ENCODE results near the gene MXRA8. TPM values are rescaled to one million over a fixed set of nuclear protein-coding genes. Genes with fewer than 3 reads are reported as not detected.
A peak's percentile ranks its signal among the peaks of the same experiment; 100 is the strongest.
"Not testable (repeated sequence)": the region's sequence is repeated elsewhere in the genome, so short reads cannot be mapped to it uniquely, and the experiment has no call there.

The MXRA8 gene
- total RNA-seq, 1 donor from 2014 or later: 39.1 TPM

DNA sequence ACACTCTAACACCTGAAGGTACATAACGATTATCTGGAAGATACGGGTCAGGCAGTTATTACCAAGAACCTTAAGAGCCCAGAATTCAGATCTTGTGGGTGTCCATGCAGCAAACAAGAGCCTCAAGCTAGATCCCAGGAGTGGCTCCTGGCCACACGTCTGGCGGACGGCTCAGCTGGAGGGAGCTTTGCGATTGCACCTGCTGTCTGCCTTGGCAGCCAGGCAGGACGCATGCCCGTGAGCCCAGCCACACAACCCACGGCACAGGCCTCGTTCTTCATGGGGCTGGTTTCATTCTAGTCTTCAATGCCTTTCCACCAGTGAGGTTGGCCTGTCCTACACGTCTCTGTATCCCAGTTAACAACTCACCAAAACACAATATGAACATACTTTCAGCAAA, 35.1 kb upstream of the MXRA8 start:
- no peak for DNase-seq (ENCODE audit: extremely low read depth, low read depth, low spot score)

DNA sequence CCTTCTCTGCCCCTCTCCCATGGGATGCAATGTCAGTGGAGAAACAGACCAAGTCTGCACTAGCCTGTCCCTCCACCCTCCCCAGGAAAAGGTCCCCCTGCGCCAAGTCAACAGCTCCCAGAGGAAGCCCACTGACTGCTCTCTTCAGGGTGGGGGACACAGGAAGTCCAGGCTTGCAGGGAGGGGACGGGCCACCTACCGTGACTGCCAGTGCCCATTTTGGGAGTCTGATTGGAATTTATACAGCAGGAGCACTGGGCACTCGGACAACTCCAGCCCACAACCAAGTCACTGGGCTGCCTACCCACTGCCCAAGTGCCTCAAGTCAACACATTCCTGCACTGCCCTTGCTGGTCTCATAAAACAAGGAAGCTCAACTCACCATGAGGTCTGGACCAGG, 34.7 kb upstream of the MXRA8 start:
- no peak for DNase-seq (ENCODE audit: extremely low read depth, low read depth, low spot score)

DNA sequence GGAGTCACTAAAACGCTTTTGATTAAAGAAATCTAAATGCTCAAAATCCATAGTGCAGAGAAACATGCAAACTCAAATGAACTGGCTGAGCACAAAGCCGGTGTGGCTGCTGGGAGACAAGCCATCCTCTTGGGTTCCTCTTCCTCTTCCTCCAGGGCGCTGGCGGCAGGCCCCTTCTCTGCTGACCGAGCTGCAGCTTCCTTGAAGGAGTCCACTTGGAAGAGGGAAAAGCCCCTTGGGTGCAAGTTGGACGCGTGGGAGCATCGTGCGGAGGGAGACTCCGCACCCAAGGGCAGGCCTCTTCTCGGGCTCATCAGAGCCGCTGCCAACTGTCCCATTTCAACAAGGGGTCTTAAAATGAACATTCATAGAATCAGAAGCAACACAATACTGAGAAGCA, 32.9 kb upstream of the MXRA8 start:
- DNase-seq (ENCODE audit: extremely low read depth, low read depth, low spot score): no peak

DNA sequence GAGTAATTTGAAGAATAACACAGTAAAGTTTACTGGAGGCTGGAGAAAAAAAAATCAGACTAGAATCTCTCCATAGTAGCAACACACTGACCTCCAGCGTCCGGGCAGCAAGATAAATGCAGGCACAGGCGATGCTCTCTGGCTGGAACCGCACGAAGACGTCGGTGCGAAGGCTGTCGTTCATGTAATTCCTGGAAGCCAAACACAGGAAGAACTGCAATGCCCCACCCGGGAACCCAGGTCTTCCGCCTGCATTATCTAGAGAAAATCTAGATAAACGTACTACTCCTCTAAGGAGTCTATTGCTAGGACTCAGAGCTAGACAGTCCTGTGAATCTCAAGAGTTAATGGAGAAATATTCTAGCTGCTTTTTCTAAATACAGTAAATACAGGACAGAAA, 32.3 kb upstream of the MXRA8 start:
- no peak for DNase-seq (ENCODE audit: extremely low read depth, low read depth, low spot score)

DNA sequence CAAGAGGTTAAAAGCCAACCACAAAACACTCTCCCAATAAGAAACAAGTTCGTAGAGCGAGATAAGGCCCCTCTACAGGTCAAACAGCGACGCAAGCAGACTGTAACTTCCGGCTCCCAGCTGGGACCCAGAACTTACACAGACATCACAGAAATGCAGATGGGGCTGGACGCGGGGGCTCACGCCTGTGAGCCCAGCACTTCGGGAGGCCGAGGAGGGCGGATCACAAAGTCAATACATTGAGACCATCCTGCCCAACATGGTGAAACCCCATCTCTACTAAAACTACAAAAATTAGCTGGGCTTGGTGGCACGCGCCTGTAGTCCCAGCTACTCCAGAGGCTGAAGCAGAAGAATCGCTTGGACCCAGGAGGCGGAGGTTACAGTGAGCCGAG, 29.7 kb upstream of the MXRA8 start:
- no peak for DNase-seq (ENCODE audit: extremely low read depth, low read depth, low spot score)

DNA sequence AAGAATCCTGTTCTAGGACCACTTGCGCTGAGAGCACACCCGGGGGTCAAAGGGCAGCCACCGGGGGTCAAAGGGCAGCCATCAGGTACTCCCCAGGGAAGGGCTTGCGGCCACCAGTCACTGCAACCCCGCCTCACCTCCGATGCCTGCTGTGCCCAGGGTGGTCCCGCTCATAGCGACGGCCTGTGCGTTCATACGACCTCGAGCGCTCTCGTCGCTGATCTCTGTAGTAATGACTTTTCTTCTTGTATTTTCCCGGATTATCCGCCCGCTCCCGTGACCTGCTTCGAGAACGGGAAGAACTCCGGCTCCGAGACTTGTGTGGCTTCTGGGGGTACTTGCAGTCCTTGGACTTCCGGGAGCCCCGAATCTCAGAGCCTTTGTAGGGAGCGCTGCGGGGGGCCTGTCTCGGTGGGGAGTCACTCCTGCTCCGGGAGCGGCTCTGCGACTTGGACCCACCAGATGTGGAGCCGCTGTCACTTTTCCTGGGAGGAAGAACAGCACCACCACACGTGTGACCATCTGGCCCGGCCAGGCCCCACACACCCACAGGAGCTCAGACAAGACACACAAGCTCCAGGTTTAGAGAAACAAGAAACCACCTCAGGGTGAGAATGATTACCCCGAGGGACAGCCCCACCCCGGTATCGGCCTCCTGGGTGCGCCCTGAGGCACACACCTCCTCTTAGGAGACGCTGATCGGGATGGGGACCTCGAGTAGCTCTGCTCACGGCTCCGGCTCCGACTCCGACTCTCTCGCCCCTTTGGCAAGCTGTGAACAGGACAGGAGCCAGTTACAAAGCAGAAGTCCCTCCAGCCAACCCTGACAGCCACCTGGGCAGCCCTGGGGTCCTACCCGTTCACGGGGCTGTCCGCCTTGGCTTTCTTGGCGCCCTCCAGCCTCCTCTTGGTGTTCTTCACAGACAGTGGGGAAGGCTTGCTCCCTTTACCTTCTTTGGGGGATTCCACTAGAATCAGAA, 29.0 kb upstream of the MXRA8 start:
- DNase-seq (ENCODE audit: extremely low read depth, low read depth, low spot score): no peak

DNA sequence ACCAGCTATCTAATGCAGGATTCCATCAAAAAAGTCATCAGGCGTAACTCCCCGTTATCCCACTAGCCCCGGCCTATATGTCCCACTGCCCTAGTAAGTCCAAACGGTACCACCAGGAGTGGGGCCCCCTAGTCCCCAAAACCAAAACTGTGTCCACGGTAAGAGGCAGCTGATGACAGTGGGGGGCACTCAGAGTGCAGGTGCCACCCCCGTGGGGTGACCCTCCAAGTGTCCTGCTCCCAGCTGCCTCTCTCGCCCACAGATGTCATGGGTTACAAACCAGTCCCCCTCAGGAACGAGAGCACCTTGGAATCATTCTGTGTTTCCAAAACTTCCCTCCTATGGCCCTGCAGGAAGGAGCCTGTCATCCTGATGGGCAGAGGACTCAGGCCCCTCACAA, 27.6 kb upstream of the MXRA8 start:
- no peak for DNase-seq (ENCODE audit: extremely low read depth, low read depth, low spot score)

DNA sequence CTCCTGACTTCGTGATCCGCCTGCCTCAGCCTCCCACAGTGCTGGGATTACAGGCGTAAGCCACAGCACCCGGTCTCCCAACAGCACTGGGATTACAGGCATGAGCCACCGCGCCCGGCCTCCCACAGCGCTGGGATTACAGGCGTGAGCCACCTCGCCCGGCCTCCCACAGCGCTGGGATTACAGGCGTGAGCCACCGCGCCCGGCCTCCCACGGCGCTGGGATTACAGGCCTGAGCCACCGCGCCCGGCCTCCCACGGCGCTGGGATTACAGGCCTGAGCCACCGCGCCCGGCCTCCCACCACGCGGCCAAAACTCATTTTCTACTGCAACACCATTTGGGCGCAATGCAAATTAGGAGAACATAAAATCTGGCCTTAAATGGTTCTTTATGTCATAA, 27.0 kb upstream of the MXRA8 start:
- not testable (repeated sequence) for DNase-seq (ENCODE audit: extremely low read depth, low read depth, low spot score)

DNA sequence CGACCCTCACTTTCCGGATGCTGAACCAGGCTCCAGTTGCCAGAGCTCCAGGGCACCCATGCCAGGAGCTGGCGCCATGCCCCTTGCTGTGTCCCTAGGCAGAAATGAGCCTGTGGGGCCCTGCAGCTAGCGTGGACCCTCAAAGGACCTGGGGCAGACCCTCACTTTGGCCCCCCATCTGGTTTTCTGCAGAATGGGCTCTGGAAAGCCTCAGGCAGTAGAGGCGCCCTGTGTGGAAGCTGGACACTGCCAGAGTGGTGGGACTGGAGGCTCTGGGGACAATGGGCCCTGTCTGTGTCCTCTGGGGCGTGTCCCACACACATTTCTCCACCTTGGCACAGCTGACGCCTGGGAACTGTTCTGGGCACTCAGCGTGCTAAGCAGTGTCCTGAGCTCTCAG, 22.9 kb upstream of the MXRA8 start:
- no peak for DNase-seq (ENCODE audit: extremely low read depth, low read depth, low spot score)

DNA sequence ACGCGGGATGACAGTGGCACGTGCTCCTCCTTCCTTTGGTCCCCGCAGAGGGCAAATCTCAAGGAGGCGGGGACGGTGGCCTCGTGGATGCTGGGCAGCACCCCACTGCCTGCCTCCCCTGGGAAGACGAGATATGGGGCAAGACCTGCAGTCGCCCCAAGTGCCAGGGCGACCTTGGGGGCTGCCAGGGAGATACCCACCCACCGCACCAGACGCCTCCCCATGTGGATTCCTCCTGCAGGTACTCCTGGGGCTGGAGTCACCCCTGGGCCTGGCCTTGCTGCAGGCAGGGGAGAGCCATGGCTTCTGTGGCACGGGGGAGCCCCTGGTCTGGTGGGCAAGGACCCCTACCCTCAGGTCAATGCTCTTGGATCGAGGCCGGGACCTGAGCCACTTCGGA, 22.5 kb upstream of the MXRA8 start:
- DNase-seq (ENCODE audit: extremely low read depth, low read depth, low spot score): no peak

DNA sequence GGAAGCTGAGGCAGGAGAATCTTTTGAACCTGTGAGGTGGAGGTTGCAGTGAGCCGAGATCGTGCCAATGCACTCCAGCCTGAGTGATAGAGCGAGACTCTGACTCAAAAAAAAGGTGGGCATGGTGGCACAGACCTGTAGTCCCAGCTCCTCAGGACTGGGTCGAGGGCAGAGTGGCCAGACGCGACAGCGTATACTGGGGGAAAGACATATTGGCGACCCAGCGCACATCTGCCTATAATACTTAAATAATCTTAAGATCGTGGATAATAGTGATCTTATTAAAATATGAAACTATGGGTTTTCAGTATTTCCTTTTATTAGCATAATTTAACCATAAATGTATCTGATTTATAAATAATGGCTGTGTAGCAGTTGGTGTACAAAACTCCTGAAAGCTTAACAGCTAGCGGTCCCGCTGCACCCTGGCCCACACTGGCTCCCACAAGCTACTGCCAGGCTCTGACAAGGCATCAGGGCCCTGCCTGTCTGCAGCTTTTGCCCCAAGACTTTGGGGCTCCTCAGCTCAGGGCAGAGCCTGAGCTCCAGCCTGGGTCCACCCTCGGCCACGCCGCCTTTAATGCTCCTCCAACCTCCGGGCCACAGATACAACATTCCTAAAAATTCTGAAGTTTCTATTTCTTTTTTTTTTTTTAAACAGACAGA, 19.3 kb upstream of the MXRA8 start:
- DNase-seq (ENCODE audit: extremely low read depth, low read depth, low spot score): no peak

DNA sequence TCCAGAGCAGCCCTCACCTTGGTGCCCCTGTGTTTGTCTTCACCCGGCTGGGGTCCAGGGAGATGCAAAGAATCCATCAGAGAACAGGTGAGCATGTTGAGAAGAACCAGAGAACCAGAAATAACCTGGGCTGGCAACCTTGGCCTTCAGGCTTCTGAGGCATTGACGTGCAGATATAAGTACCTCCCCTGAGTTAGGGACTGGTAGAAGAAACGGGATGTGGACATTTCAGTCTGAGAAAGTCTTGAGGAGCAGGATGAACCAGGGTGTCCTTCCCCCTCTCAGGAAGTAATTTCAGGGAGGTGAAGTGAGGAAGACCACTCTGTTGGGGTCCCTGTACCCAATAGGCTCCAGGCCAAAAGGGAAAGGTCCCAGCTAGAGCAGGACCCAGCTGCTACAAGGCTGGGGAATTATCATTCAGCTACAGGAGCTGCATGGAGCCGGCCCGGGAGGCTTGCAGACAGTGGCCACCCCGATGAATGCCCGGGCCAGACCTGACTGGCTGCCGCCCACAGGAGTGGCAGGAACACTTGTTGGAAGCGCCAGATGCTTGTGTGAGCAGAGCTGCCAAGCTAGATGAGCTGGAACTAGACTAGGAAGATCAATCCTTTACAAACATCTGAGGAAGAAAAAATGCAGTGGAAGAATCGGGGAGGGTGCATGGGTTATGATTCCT, 18.3 kb upstream of the MXRA8 start:
- DNase-seq (ENCODE audit: extremely low read depth, low read depth, low spot score): no peak

DNA sequence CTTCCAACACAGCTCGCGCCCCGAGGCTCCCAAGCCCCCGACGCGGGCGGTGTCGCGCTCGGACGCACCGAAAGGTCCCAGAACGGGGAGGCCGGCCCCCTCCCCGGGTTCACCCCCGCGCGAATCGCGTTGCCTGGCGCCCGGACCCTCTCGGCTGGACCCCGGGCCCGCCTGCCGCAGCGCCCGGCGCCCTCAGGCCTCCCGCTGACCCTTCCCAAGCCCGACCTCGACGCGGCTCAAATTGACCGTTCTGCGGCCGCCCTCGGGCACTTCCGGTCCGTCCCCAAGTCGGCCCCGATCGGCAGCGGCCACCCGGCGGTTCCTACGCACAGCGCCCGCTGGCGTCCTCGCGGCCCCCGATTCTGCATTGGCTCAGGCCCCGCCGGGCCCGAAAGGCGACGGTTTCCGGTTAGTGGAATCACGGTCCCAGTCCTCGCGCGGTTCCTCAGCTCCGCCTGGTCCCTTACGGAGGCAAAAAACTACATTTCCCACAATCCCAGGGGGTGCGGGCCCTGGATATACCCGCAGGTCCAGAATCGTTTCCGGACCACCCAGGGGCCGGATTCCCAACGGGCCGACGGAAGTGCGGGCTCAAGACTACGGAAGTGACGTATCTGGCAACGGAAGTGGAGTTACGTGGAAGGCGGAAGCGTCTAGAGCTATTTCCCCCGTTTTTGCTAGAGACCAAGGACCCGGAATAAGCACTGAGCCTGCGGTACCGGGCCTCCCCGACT, 16.7 kb upstream of the MXRA8 start, which contains the start of gene AURKAIP1:
Gene AURKAIP1, minus strand, starts transcription at position 279 of the 734 bp plus-strand sequence. CDS start 451 bp downstream, outside the sequence.
- peak; percentile 96 for DNase-seq (ENCODE audit: extremely low read depth, low read depth, low spot score)

DNA sequence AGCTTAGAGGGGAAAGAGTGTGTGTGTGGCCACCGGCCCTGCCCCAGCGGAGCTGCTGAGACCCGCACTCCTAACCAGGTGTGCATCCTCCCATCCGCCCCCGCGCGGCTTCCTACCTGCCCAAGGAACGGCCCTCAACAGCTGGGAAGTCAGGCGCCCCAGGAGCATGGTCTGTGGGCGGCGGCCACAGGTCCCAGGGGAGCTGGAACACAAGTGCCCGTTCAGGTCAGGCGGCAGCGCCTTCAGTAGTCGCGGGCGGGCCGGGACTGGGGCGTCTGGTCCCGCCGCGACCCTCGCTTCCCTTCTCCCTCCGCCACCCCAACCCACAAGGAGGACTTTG, 16.2 kb upstream of the MXRA8 start:
- DNase-seq (ENCODE audit: extremely low read depth, low read depth, low spot score): no peak

DNA sequence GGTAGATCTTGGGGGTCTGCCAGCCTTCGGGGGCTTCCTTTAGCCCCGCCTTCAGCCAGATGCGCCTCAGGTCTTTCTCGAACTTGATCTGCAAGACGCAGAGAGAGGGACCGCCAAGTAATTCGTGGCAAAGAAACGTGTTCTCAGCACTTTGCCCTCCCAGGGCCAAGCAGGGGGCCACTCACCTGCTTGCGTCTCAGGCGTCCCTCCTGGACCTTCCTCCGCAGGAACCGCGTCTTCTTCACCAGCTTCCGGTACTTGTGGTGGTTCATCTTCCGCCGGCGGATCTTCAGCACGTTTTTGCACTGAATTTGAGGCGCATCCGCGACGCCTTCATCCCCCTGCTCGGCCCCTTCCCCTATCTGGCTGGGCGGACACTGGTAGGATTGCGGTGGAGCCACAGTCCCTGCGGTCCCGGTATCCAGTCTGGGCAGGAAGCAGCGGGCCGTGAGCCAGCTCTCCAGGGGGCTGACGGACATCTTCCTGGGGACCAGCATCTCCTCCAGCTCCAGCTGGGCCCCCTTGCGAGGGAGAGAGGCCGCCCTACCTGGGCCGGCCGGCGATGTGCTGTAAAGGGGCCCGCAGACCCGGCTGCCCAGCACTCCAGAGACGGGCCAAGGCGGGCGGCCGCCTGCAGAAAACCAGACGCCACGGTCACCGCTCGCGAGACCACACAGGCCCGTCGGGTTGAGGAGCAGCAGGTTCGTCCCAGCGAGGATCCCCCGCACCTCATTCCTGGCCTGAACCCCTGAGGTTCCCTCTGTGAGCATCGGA, 15.6 kb upstream of the MXRA8 start:
- no peak for DNase-seq (ENCODE audit: extremely low read depth, low read depth, low spot score)

DNA sequence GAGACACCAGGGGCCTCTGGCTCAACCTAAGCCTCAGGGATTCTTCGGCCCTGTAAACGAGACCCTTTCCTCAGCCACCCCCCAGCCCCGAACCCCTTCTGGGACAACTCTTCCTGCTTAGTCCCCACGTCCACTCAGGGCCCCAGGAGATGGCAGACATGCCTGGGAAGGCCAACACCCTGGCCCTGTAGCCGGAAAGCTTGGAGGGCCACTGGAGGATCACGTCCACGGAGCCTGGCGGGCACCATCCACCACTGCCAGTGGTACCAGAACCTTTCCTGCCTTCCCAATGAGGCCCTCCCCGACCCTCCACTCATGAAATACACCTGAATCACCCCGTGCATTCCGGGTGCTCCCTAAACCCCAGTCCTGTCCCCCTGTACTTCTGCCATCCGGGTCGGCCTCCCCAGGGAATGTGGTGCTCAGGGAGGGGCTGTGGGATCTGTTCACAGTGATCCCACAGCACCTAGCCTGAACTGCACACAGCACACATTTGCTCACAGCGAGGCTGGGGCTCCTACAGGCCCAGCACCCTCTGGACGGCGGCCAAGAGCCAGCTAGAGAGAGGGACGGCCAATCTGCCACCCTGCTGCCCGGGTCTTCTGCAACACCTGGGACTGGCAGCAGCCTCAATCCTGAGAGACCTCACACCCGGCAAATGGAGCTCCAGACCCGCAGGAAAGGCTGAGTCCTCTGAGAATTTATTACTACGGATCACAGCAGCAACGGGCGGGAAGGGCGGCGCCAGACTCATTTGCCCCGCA, 14.9 kb upstream of the MXRA8 start:
- no peak for DNase-seq (ENCODE audit: extremely low read depth, low read depth, low spot score)

DNA sequence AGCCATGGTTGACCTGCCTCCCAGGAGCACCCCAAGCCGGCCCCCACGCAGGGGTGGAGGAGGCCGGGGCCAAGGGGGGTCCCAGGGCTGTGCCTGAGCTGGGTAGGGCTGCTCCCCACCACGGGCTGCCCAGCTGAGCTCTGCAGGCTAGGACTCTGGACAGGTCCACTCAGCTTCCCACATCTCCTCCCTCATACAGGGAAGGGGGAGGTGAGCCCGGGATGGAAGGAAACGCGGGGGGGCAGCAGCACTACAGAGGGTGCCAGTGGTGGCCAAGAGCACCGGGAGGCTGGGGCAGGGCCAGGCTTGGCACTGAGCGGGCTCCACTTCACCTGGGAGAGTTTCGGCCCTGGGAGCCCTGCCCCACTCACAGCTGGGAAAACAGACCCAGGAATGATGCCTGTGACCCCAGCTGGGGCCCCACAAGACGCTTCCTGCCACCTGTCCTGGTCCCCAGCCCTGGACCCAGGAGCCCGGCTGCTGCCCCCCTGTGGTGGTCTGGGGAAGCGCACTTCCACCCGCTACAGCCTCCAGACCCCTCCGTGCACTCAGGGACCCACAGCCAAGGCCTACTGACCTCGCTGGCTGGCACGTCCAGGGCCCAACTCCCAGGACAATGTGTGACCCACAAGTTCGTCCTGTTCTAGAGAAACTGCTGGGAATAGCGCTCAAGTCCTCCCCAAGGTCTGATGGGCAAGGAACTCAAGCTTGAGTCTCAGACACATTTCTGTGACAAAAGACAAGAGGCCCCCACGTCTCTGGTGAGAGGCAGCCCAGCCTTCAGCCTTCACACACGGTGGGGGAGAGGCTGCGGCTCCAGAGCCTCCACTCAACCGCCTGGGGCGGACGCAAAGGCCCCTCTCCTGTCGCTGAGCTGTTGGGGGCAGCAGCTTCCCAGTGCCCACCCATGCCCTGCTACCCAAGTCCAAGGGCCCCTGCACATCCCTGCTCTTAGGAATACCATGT, 13.7 kb upstream of the MXRA8 start:
- no peak for DNase-seq (ENCODE audit: extremely low read depth, low read depth, low spot score)

DNA sequence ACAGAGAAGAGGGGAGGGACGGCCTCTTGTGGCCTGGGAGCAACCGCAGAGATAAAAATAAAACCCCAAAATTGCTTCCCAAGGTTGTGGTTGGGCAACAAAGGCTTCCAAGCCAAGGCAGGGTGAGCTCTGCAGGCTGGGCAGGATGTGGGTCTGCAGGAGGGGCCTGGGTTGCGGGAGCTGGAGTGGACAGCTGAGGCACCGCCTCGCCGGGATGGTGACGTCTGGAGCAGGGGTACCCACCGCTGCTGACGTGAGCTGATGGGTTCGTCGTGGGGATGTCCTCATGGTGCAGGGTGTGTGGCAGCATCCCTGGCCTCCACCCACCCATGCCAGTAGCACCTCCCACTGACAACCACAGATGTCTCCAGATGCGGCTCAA, 13.0 kb upstream of the MXRA8 start:
- no peak for DNase-seq (ENCODE audit: extremely low read depth, low read depth, low spot score)
